ENCODE data around the gene ROBO1.

DNA sequence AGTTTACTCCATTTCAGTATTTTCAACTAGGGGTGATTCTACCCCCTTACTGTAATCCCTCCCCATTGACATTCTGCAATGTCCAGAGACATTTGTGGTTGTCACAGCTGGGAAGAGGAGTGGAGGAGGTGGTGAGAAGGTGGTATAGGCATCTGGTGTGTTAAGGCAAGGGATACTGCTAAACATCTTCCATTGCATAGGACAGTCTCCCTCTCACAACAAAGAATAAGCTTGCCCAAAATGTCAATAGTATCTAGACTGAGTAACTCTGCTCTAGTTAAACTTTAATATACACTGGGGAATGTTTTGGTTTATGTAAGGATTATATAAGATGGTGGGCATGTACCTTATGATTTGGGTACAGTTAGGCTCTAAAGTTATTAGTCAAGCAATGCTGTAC lies 737.6 kb downstream of the ROBO1 start:
- TF ChIP-seq, protein P1, sequence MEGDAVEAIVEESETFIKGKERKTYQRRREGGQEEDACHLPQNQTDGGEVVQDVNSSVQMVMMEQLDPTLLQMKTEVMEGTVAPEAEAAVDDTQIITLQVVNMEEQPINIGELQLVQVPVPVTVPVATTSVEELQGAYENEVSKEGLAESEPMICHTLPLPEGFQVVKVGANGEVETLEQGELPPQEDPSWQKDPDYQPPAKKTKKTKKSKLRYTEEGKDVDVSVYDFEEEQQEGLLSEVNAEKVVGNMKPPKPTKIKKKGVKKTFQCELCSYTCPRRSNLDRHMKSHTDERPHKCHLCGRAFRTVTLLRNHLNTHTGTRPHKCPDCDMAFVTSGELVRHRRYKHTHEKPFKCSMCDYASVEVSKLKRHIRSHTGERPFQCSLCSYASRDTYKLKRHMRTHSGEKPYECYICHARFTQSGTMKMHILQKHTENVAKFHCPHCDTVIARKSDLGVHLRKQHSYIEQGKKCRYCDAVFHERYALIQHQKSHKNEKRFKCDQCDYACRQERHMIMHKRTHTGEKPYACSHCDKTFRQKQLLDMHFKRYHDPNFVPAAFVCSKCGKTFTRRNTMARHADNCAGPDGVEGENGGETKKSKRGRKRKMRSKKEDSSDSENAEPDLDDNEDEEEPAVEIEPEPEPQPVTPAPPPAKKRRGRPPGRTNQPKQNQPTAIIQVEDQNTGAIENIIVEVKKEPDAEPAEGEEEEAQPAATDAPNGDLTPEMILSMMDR (conservative IDR thresholded peaks at IDR 0.05), result no peak
- TF ChIP-seq ZFX (IDR thresholded peaks at IDR 0.05), result no peak
